GM18951 (cell line): Measurements from ENCODE around the gene PCDH9.

Experiments used
- POLR2A ChIP-seq: IDR thresholded peaks from 4 replicates; pipeline ENCODE4 v1.6.1; 2011; ENCODE audit warnings: mild to moderate bottlenecking; ENCODE audit not compliant: insufficient read length, insufficient read depth; ENCODE audit errors: extremely low read depth
- in situ Hi-C: fragments of 300-500 bp; cut with MboI; formaldehyde crosslinking; loops from one replicate; pipeline ENCODE4 v1.12.0; 2022; ENCODE audit warnings: low sequenced_read_pairs, mixed read lengths, inconsistent platforms; ENCODE audit not compliant: unreplicated experiment

The PCDH9 gene

GRCh38 chr13:66489172-66489571 lies 741.0 kb downstream of the PCDH9 start:
- in situ Hi-C loops: no loop called here
- no peak for TF ChIP-seq POLR2A

- TF ChIP-seq POLR2A: no peak
- in situ Hi-C loops: no loop called here
Observed at GRCh38 chr13:66483712-66484111, 746.4 kb downstream of the PCDH9 start.

- TF ChIP-seq POLR2A: no peak
- in situ Hi-C loops: no loop called here
Observed at GRCh38 chr13:66482836-66483235, 747.3 kb downstream of the PCDH9 start.

GRCh38 chr13:66477816-66478215 lies 752.3 kb downstream of the PCDH9 start:
- in situ Hi-C loops: no loop called here
- TF ChIP-seq POLR2A: no peak

- no peak for TF ChIP-seq POLR2A
- in situ Hi-C loops: no loop called here
Observed at GRCh38 chr13:66475061-66475460, 755.1 kb downstream of the PCDH9 start.

GRCh38 chr13:66469745-66470144 lies 760.4 kb downstream of the PCDH9 start:
- in situ Hi-C loops: no loop called here
- TF ChIP-seq POLR2A: no peak

- in situ Hi-C loops: no loop called here
- no peak for TF ChIP-seq POLR2A
Observed at GRCh38 chr13:66468656-66469055, 761.5 kb downstream of the PCDH9 start.

GRCh38 chr13:66462187-66462586 lies 767.9 kb downstream of the PCDH9 start:
- in situ Hi-C loops: no loop called here
- TF ChIP-seq POLR2A: no peak

- no peak for TF ChIP-seq POLR2A
- in situ Hi-C loops: no loop called here
Observed at GRCh38 chr13:66461021-66461420, 769.1 kb downstream of the PCDH9 start.

GRCh38 chr13:66459634-66460033 lies 770.5 kb downstream of the PCDH9 start:
- in situ Hi-C loops: no loop called here
- TF ChIP-seq POLR2A: no peak

- in situ Hi-C loops: no loop called here
- TF ChIP-seq POLR2A: no peak
Observed at GRCh38 chr13:66459143-66459542, 771.0 kb downstream of the PCDH9 start.

- in situ Hi-C loops: no loop called here
- TF ChIP-seq POLR2A: no peak
Observed at GRCh38 chr13:66446413-66446812, 783.7 kb downstream of the PCDH9 start.

GRCh38 chr13:66443926-66444325 lies 786.2 kb downstream of the PCDH9 start:
- no peak for TF ChIP-seq POLR2A
- in situ Hi-C loops: no loop called here

- in situ Hi-C loops: no loop called here
- no peak for TF ChIP-seq POLR2A
Observed at GRCh38 chr13:66440938-66441337, 789.2 kb downstream of the PCDH9 start.

- in situ Hi-C loops: no loop called here
- no peak for TF ChIP-seq POLR2A
Observed at GRCh38 chr13:66430728-66431127, 799.4 kb downstream of the PCDH9 start.

- in situ Hi-C loops: no loop called here
- no peak for TF ChIP-seq POLR2A
Observed at GRCh38 chr13:66430269-66430668, 799.9 kb downstream of the PCDH9 start.

GRCh38 chr13:66429156-66429555 lies 801.0 kb downstream of the PCDH9 start:
- in situ Hi-C loops: no loop called here
- no peak for TF ChIP-seq POLR2A
